ENCODE results near the gene CIROP. TPM values are rescaled to one million over a fixed set of nuclear protein-coding genes. Genes with fewer than 3 reads are reported as not detected.

The CIROP gene
- total RNA-seq, 1 experiment from 2014 or later, result not detected

DNA sequence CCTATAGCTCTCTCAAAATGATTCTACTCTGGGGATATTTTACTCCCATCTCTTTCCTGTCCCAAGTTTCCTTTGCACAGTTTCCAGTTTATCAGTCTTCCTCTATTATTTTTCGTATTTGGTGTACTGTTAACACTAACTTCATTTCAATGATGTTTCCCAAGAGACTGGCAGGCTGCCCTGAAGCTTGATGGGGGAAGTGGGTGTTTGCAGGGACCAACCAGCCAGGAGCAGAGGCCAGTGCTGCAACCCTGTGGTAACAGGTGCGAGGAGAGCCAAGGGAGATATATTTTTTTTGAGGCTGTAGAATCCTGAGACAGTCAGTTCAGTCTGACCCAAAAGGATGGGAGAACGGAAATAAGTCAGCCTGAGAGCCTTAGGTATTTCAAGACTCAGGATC is 26.1 kb upstream of the CIROP start:
- intact Hi-C loops (cut with micrococcal nuclease), result no loop called here
- peak; percentile 74 for DNase-seq (ENCODE audit: unreplicated experiment)
- no peaks in the 10 kb centered on the region for H3K36me3 Mint-ChIP-seq (ENCODE audit: insufficient read depth, unreplicated experiment)
- ChIA-PET POLR2A (interaction anchor here (0.6 to 2.2 kb wide), 6 partner anchors 11 to 171 kb away, joined by 3 to 11 read pairs (median 4); partner anchors contain the start of gene SLC7A8), CTCF (interaction anchor here (0.6 to 20.7 kb wide), 6 partner anchors 10 to 164 kb away, joined by 3 to 766 read pairs (median 4); partner anchors contain the start of gene SLC7A8)
- H3K4me1 Mint-ChIP-seq (ENCODE audit: insufficient read depth, unreplicated experiment), result peaks cover 26% of the 10 kb centered on the region
- TF ChIP-seq, protein P1, sequence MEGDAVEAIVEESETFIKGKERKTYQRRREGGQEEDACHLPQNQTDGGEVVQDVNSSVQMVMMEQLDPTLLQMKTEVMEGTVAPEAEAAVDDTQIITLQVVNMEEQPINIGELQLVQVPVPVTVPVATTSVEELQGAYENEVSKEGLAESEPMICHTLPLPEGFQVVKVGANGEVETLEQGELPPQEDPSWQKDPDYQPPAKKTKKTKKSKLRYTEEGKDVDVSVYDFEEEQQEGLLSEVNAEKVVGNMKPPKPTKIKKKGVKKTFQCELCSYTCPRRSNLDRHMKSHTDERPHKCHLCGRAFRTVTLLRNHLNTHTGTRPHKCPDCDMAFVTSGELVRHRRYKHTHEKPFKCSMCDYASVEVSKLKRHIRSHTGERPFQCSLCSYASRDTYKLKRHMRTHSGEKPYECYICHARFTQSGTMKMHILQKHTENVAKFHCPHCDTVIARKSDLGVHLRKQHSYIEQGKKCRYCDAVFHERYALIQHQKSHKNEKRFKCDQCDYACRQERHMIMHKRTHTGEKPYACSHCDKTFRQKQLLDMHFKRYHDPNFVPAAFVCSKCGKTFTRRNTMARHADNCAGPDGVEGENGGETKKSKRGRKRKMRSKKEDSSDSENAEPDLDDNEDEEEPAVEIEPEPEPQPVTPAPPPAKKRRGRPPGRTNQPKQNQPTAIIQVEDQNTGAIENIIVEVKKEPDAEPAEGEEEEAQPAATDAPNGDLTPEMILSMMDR (IDR thresholded peaks at IDR 0.05; ENCODE audit: unreplicated experiment), result no peak
- H3K27me3 Mint-ChIP-seq (ENCODE audit: insufficient read depth, unreplicated experiment), result no peaks in the 10 kb centered on the region
- H3K9me3 Mint-ChIP-seq (ENCODE audit: unreplicated experiment), result no peaks in the 10 kb centered on the region
- H3K27ac Mint-ChIP-seq (ENCODE audit: low read depth, unreplicated experiment), result no peak overlapping the region
- no TSS peak for BruUV-seq (replicated peaks)
- H3K4me3 Mint-ChIP-seq (ENCODE audit: unreplicated experiment), result no peak overlapping the region

- Mint-ChIP-seq H3K27ac (ENCODE audit: low read depth, unreplicated experiment) (no peak overlapping the region), H3K4me1 (ENCODE audit: insufficient read depth, unreplicated experiment) (peaks cover 26% of the 10 kb centered on the region), H3K27me3 (ENCODE audit: insufficient read depth, unreplicated experiment) (no peaks in the 10 kb centered on the region), H3K36me3 (ENCODE audit: insufficient read depth, unreplicated experiment) (no peaks in the 10 kb centered on the region), H3K9me3 (ENCODE audit: unreplicated experiment) (no peaks in the 10 kb centered on the region), H3K4me3 (ENCODE audit: unreplicated experiment) (no peak overlapping the region)
- ChIA-PET POLR2A (interaction anchor here (0.6 to 2.2 kb wide), 12 partner anchors 9 to 172 kb away, joined by 3 to 11 read pairs (median 4); partner anchors contain the start of genes ACIN1, C14orf119 and SLC7A8), CTCF (interaction anchor here (0.6 to 20.7 kb wide), 8 partner anchors 9 to 196 kb away, joined by 3 to 766 read pairs (median 4); partner anchors contain the start of gene SLC7A8)
- TF ChIP-seq, protein P1 (IDR thresholded peaks at IDR 0.05; ENCODE audit: unreplicated experiment), result no peak
- no peak for DNase-seq (ENCODE audit: unreplicated experiment)
- intact Hi-C loops (cut with micrococcal nuclease), result no loop called here
- BruUV-seq (replicated peaks), result no TSS peak
Measured at GRCh38 chr14:23129759-23130316, 25.0 kb upstream of the CIROP start.

GRCh38 chr14:23128969-23129758 is 24.4 kb upstream of the CIROP start:
- peaks cover 28% of the 10 kb centered on the region for H3K4me1 Mint-ChIP-seq (ENCODE audit: insufficient read depth, unreplicated experiment)
- intact Hi-C loops (cut with micrococcal nuclease), result no loop called here
- no TSS peak for BruUV-seq (replicated peaks)
- no peaks in the 10 kb centered on the region for H3K27me3 Mint-ChIP-seq (ENCODE audit: insufficient read depth, unreplicated experiment)
- no peak overlapping the region for H3K4me3 Mint-ChIP-seq (ENCODE audit: unreplicated experiment)
- ChIA-PET POLR2A (interaction anchor here (0.6 to 2.2 kb wide), 11 partner anchors 9 to 116 kb away, joined by 3 to 11 read pairs (median 3); partner anchors contain the start of genes ACIN1, C14orf119 and SLC7A8), CTCF (interaction anchor here (0.6 to 20.7 kb wide), 8 partner anchors 8 to 197 kb away, joined by 3 to 766 read pairs (median 4); partner anchors contain the start of gene SLC7A8)
- no peaks in the 10 kb centered on the region for H3K36me3 Mint-ChIP-seq (ENCODE audit: insufficient read depth, unreplicated experiment)
- no peak for DNase-seq (ENCODE audit: unreplicated experiment)
- TF ChIP-seq, protein P1 (IDR thresholded peaks at IDR 0.05; ENCODE audit: unreplicated experiment), result no peak
- no peak overlapping the region for H3K27ac Mint-ChIP-seq (ENCODE audit: low read depth, unreplicated experiment)
- H3K9me3 Mint-ChIP-seq (ENCODE audit: unreplicated experiment), result no peaks in the 10 kb centered on the region

GRCh38 chr14:23127861-23128260 is 23.1 kb upstream of the CIROP start:
- H3K36me3 Mint-ChIP-seq (ENCODE audit: insufficient read depth, unreplicated experiment), result no peaks in the 10 kb centered on the region
- peaks cover 41% of the 10 kb centered on the region for H3K4me1 Mint-ChIP-seq (ENCODE audit: insufficient read depth, unreplicated experiment)
- no TSS peak for BruUV-seq (replicated peaks)
- no peak for DNase-seq (ENCODE audit: unreplicated experiment)
- intact Hi-C loops (cut with micrococcal nuclease), result no loop called here
- POLR2A ChIA-PET, result no interaction called here
- CTCF ChIA-PET, result interaction anchor here (20.7 kb wide), 1 partner anchor 58 kb away, joined by 766 read pairs; the partner anchor contains the start of gene SLC7A8
- H3K27ac Mint-ChIP-seq (ENCODE audit: low read depth, unreplicated experiment), result no peak overlapping the region
- TF ChIP-seq, protein P1 (IDR thresholded peaks at IDR 0.05; ENCODE audit: unreplicated experiment), result no peak
- no peaks in the 10 kb centered on the region for H3K9me3 Mint-ChIP-seq (ENCODE audit: unreplicated experiment)
- no peak overlapping the region for H3K4me3 Mint-ChIP-seq (ENCODE audit: unreplicated experiment)
- no peaks in the 10 kb centered on the region for H3K27me3 Mint-ChIP-seq (ENCODE audit: insufficient read depth, unreplicated experiment)
